Fibroblast of skin of right quadriceps (primary cell): ENCODE measurements around the gene MRPL58.
"Not testable (repeated sequence)": the region's sequence is repeated elsewhere in the genome, so short reads cannot be mapped to it uniquely, and the experiment has no call there.

Experiments used
- DNase-seq: peaks from one replicate; pipeline ENCODE4 v3.0.0-alpha.2; 2013

MRPL58 gene

GRCh38 chr17:74987909-74988711 lies 24.4 kb upstream of the MRPL58 start:
- DNase-seq, result peak; percentile 86

- DNase-seq, result no peak
These were observed 21.8 kb upstream of the MRPL58 start for GRCh38 chr17:74990581-74991105.

GRCh38 chr17:74992223-74992622 lies 20.2 kb upstream of the MRPL58 start:
- no peak for DNase-seq

GRCh38 chr17:74994440-74994839 lies 18.0 kb upstream of the MRPL58 start:
- DNase-seq, result peak; percentile 75

GRCh38 chr17:74995847-74996246 lies 16.6 kb upstream of the MRPL58 start:
- no peak for DNase-seq

- DNase-seq, result no peak
These were observed 13.7 kb upstream of the MRPL58 start for GRCh38 chr17:74998783-74999182.

- DNase-seq, result no peak
These were observed 12.9 kb upstream of the MRPL58 start for GRCh38 chr17:74999523-74999922.

- DNase-seq, result no peak
These were observed 10.3 kb upstream of the MRPL58 start for GRCh38 chr17:75001915-75002843.

GRCh38 chr17:75003070-75003956 lies 9.2 kb upstream of the MRPL58 start:
- DNase-seq, result no peak

- no peak for DNase-seq
These were observed 8.5 kb upstream of the MRPL58 start for GRCh38 chr17:75003957-75004355.

GRCh38 chr17:75004371-75004770 lies 8.1 kb upstream of the MRPL58 start:
- DNase-seq, result no peak

- DNase-seq, result no peak
These were observed 7.2 kb upstream of the MRPL58 start for GRCh38 chr17:75005291-75005690.

- not testable (repeated sequence) for DNase-seq
These were observed 6.4 kb upstream of the MRPL58 start for GRCh38 chr17:75006084-75006483.

GRCh38 chr17:75006653-75007052 lies 5.8 kb upstream of the MRPL58 start:
- DNase-seq, result no peak

GRCh38 chr17:75008373-75008772 lies 4.1 kb upstream of the MRPL58 start:
- no peak for DNase-seq

- no peak for DNase-seq
These were observed 3.2 kb upstream of the MRPL58 start for GRCh38 chr17:75009139-75009724.

- DNase-seq, result peak; percentile 20
These were observed 1.6 kb upstream of the MRPL58 start for GRCh38 chr17:75010683-75011400.

- peak; percentile 66 for DNase-seq
These were observed 922 bp upstream of the MRPL58 start for GRCh38 chr17:75011401-75012095.

- DNase-seq, result no peak
These were observed 449 bp upstream of the MRPL58 start for GRCh38 chr17:75012096-75012345.

- DNase-seq, result no peak
These were observed 656 bp downstream of the MRPL58 start for GRCh38 chr17:75013092-75013559.

- DNase-seq, result no peak
These were observed 6.7 kb downstream of the MRPL58 start for GRCh38 chr17:75019146-75019545.
